Measurements from ENCODE around the gene CASP5.
"Not testable (repeated sequence)": the region's sequence is repeated elsewhere in the genome, so short reads cannot be mapped to it uniquely, and the experiment has no call there.

GRCh38 chr11:105063245-105063941 is 40.4 kb upstream of the CASP5 start:
- not testable (repeated sequence) for TF ChIP-seq CTCF (IDR thresholded peaks at IDR 0.05; ENCODE audit: borderline replicate concordance, extremely low read depth, low read length, poor library complexity, severe bottlenecking); EZH2 (IDR thresholded peaks at IDR 0.05; ENCODE audit: borderline replicate concordance, low read depth, low read length, severe bottlenecking)

Data from DND-41 (cell line).